Measurements from ENCODE around the gene SLC2A9. TPM values are rescaled to one million over a fixed set of nuclear protein-coding genes. Genes with fewer than 3 reads are reported as not detected.
A peak's percentile ranks its signal among the peaks of the same experiment; 100 is the strongest.

The SLC2A9 gene
- total RNA-seq, 6 donors from 2014 or later = 5.4 to 25.1 (median 13.0) TPM

DNA sequence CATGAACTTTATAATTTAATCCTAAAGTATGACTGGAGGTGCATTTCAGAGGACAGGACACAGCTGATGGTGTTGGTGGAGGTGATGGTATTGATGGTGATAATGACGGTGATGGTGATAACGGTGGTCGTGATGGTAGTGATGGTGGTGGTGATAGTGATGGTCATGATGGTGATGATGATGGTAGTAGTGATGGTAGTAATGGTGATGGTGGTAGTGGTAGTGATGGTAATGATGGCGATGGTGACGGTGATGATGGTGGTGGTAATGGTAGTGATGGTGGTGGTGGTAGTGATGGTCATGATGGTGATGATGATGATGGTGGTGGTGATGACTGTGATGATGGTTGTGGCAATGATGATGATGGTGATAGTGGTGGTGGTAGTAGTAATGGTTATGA, 40.4 kb downstream of the SLC2A9 start:
- DNase-seq (no peak), ATAC-seq (ENCODE audit: low FRiP score in 2 of 2) (no peak)
- no peaks in the 10 kb centered on the region for H3K9me3 ChIP-seq
- no peak overlapping the region for H3K4me3 ChIP-seq
- no peak overlapping the region for H3K27ac ChIP-seq
- TF ChIP-seq EP300 (IDR thresholded peaks at IDR 0.05) (no peak), POLR2A (IDR thresholded peaks at IDR 0.05) (no peak), POLR2AphosphoS5 (IDR thresholded peaks at IDR 0.05) (no peak)
- TF ChIP-seq, protein P1, sequence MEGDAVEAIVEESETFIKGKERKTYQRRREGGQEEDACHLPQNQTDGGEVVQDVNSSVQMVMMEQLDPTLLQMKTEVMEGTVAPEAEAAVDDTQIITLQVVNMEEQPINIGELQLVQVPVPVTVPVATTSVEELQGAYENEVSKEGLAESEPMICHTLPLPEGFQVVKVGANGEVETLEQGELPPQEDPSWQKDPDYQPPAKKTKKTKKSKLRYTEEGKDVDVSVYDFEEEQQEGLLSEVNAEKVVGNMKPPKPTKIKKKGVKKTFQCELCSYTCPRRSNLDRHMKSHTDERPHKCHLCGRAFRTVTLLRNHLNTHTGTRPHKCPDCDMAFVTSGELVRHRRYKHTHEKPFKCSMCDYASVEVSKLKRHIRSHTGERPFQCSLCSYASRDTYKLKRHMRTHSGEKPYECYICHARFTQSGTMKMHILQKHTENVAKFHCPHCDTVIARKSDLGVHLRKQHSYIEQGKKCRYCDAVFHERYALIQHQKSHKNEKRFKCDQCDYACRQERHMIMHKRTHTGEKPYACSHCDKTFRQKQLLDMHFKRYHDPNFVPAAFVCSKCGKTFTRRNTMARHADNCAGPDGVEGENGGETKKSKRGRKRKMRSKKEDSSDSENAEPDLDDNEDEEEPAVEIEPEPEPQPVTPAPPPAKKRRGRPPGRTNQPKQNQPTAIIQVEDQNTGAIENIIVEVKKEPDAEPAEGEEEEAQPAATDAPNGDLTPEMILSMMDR (IDR thresholded peaks at IDR 0.05) = no peak
- H3K36me3 ChIP-seq = peaks cover 0 to 6% (median 2%) of the 10 kb centered on the region in 4 donors
- H3K4me1 ChIP-seq = no peaks in the 10 kb centered on the region
- H3K27me3 ChIP-seq = no peaks in the 10 kb centered on the region
- WGBS, 2 donors = 99% methylated on average over 5 of the region's 5 CpGs

DNA sequence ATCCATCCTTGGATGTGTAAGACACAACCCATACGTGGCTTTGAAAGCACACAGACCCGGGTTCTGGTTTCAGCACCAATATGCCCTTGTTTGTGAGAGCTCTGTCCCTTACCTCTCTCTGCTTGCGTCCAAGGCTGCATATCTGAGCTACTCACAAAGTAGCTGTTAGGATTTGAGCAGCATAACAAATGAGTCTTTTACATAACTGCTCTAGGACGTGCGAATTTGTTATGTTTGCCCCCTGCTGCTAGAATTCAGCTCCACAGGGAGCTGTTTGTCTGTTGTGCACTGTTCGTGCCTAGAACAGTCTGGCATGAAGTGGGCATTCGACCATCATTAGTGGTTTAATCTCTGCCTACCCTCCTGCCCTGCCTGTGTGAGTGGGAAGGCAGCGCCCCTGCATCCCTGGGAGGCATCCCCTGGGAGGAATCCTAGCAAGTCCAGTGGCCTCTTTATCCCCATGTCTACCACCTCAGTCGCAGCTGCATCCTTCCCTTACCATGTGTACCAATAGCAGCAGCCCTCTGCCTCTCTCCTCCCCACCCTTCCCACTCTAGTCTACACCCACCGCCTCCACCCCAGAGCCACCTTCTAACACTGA, 42.1 kb downstream of the SLC2A9 start:
- no peak overlapping the region for H3K4me3 ChIP-seq
- no peak overlapping the region for H3K27ac ChIP-seq
- ATAC-seq (ENCODE audit: low FRiP score in 2 of 2) (peak in 1 of 2 donors; percentile 30), DNase-seq (no peak)
- peaks cover 0 to 6% (median 0%) of the 10 kb centered on the region in 4 donors for H3K36me3 ChIP-seq
- WGBS, 2 donors = 64 to 66% methylated on average over 10 of the region's 10 CpGs
- TF ChIP-seq POLR2A (IDR thresholded peaks at IDR 0.05) (no peak), EP300 (IDR thresholded peaks at IDR 0.05) (no peak)
- TF ChIP-seq, protein P1 (IDR thresholded peaks at IDR 0.05) = no peak
- no peaks in the 10 kb centered on the region for H3K27me3 ChIP-seq
- no peaks in the 10 kb centered on the region for H3K9me3 ChIP-seq
- H3K4me1 ChIP-seq = no peaks in the 10 kb centered on the region

DNA sequence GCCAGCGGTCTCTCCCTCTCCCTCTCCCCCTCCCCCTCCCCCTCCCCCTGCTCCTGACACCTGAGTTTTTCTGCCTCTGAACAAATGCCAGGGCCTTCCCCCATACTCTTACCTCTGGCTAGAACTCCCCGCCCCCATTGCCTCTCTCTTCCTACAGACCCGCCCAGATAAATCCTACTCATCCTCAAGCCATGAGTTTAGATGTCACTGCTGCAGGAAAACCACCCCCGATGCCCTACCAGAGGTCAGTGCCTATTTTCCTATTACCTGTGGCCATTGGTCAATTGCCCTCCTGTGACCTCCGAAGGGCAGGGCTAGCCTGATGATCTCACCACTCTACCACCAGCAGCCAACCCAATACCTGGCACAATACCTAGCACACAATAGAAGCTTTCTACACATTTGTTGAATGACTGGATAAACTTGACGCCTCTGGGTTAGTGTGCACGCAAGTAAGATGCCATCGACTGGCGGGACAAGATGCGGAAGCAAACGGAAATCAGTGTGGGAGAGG, 43.7 kb downstream of the SLC2A9 start:
- no peak overlapping the region for H3K4me3 ChIP-seq
- TF ChIP-seq POLR2A (IDR thresholded peaks at IDR 0.05) (no peak), POLR2AphosphoS5 (IDR thresholded peaks at IDR 0.05) (no peak), EP300 (IDR thresholded peaks at IDR 0.05) (no peak)
- TF ChIP-seq, protein P1 (IDR thresholded peaks at IDR 0.05) = no peak
- H3K36me3 ChIP-seq = peaks cover 0 to 6% (median 0%) of the 10 kb centered on the region in 4 donors
- ATAC-seq (ENCODE audit: low FRiP score in 2 of 2) (no peak), DNase-seq (no peak)
- 78 to 86% methylated on average over 10 to 11 of the region's 11 CpGs for WGBS, 2 donors
- H3K27me3 ChIP-seq = no peaks in the 10 kb centered on the region
- no peaks in the 10 kb centered on the region for H3K4me1 ChIP-seq
- no peaks in the 10 kb centered on the region for H3K9me3 ChIP-seq
- no peak overlapping the region for H3K27ac ChIP-seq

DNA sequence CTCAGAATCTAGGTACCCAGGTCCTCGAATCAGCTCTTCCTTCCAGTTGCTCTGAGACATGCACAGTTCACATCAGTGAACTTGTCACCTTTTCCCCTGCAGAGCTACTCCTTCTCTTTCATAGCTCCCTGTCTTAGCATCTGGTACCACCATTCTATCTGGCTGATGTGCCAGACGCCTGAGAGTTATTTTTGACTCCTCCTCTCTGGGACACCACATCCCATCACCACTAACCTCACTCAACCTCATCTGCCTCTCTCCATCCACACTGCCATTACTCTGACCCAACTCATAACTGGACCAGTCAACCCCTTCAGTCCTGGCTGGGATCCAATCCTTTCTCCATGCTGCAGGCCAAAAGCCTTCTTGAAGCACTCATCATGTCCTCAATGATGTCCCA, 44.5 kb downstream of the SLC2A9 start:
- ATAC-seq (ENCODE audit: low FRiP score in 2 of 2) (no peak), DNase-seq (no peak)
- Histone ChIP-seq H3K4me1 (no peaks in the 10 kb centered on the region), H3K9me3 (no peaks in the 10 kb centered on the region), H3K27ac (no peak overlapping the region), H3K27me3 (no peaks in the 10 kb centered on the region), H3K36me3 (peaks cover 0 to 6% (median 0%) of the 10 kb centered on the region in 4 donors), H3K4me3 (no peak overlapping the region)
- 85 to 93% methylated on average over 2 of the region's 2 CpGs for WGBS, 2 donors
- TF ChIP-seq, protein P1 (IDR thresholded peaks at IDR 0.05) = no peak
- TF ChIP-seq POLR2A (IDR thresholded peaks at IDR 0.05) (no peak), EP300 (IDR thresholded peaks at IDR 0.05) (no peak), POLR2AphosphoS5 (IDR thresholded peaks at IDR 0.05) (no peak)

DNA sequence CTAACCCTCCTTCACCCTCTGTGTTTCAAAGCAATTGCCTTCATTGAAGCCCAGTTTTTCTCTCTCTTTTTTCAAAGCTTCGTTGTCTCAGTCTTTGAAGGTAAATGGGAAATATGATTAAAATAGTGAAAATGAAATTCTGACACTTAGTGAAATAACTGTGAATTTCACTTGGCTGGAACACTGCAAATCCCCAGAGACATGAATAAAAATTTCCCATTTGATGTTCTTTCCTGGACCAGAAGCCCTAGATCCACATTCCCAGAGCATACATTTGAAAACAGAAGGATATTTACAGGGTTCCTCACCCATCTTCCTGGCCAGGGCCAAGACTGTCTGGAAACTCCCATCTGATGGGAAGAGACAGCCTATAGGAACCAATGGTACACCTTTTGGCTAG, 45.0 kb downstream of the SLC2A9 start:
- ATAC-seq (ENCODE audit: low FRiP score in 2 of 2) (no peak), DNase-seq (no peak)
- Histone ChIP-seq H3K9me3 (no peaks in the 10 kb centered on the region), H3K27ac (no peak overlapping the region), H3K4me1 (no peaks in the 10 kb centered on the region), H3K36me3 (peaks cover 0 to 6% (median 0%) of the 10 kb centered on the region in 4 donors), H3K27me3 (no peaks in the 10 kb centered on the region), H3K4me3 (no peak overlapping the region)
- WGBS, 2 donors = 79 to 85% methylated on average over 1 of the region's 1 CpG
- TF ChIP-seq EP300 (IDR thresholded peaks at IDR 0.05) (no peak), POLR2A (IDR thresholded peaks at IDR 0.05) (no peak), POLR2AphosphoS5 (IDR thresholded peaks at IDR 0.05) (no peak)
- TF ChIP-seq, protein P1 (IDR thresholded peaks at IDR 0.05) = no peak
